ENCODE data around the gene CLPTM1.
"Not testable (repeated sequence)": the region's sequence is repeated elsewhere in the genome, so short reads cannot be mapped to it uniquely, and the experiment has no call there.

CLPTM1 gene

GRCh38 chr19:44973982-44974735 lies 19.0 kb downstream of the CLPTM1 start:
- DNase-seq (ENCODE audit: low spot score), result no peak

DNA sequence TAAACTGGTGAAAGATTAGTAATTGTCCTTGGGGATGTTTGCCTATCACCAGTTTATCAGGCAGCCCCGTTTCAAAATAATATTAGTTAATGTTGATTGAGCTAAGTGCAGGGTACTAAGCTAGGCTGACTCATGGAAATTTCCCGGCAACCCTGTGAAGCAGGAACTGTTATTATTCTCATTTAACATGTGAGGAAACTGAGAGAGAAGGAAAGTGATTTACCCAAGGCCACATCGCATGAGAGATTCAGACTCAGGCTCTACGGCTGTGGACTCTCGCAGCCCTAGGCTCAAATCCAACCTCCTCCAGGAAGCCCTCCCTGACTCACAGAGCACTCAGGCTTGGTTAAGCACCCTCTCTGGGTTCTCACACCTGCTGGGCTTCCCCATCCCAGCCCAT lies 19.7 kb downstream of the CLPTM1 start:
- no peak for DNase-seq (ENCODE audit: low spot score)

- no peak for DNase-seq (ENCODE audit: low spot score)
These were observed 20.3 kb downstream of the CLPTM1 start for GRCh38 chr19:44975444-44975843.

- DNase-seq (ENCODE audit: low spot score), result no peak
These were observed 28.8 kb downstream of the CLPTM1 start for GRCh38 chr19:44984005-44984404.

GRCh38 chr19:44985445-44985844 lies 30.3 kb downstream of the CLPTM1 start:
- DNase-seq (ENCODE audit: low spot score), result no peak

- DNase-seq (ENCODE audit: low spot score), result no peak
These were observed 31.2 kb downstream of the CLPTM1 start for GRCh38 chr19:44986389-44986788.

DNA sequence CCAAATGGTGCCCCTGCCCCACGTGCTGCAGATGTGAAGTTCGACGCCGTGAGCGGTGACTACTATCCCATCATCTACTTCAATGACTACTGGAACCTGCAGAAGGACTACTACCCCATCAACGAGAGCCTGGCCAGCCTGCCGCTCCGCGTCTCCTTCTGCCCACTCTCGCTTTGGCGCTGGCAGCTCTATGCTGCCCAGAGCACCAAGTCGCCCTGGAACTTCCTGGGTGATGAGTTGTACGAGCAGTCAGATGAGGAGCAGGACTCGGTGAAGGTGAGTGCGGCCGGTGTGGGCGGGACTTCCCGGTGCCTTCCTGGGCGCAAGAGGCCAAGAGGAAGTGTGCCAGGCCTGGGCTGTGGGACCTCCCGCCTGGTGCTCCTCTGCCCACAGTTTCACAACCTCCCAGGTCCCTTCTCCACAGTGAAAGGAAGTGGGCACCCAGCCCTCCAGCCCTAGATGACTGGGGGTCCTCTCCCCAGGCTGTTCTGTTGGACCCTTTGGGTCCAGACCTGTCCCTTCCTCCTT lies 32.0 kb downstream of the CLPTM1 start:
- no peak for DNase-seq (ENCODE audit: low spot score)

DNA sequence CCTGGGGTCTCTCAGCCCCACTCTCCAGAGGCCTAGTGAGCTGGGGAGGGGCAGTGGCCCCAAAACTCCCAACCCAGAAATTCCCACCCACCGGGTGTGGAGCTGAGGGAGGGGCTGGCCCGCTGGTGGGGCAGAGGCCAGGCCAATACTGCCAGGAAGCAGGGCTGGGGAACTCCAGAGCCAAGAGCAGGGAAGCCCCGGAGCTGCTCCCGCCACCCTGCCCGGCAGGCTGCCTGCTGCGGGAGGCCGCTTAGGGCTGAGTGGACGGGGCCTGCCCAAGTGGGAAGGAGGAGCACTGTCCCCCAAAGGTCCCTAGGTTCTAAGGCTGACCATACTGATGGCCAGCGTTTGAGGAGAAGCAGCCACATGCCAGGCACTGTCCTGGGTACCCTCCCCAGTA lies 33.1 kb downstream of the CLPTM1 start:
- DNase-seq (ENCODE audit: low spot score), result no peak

DNA sequence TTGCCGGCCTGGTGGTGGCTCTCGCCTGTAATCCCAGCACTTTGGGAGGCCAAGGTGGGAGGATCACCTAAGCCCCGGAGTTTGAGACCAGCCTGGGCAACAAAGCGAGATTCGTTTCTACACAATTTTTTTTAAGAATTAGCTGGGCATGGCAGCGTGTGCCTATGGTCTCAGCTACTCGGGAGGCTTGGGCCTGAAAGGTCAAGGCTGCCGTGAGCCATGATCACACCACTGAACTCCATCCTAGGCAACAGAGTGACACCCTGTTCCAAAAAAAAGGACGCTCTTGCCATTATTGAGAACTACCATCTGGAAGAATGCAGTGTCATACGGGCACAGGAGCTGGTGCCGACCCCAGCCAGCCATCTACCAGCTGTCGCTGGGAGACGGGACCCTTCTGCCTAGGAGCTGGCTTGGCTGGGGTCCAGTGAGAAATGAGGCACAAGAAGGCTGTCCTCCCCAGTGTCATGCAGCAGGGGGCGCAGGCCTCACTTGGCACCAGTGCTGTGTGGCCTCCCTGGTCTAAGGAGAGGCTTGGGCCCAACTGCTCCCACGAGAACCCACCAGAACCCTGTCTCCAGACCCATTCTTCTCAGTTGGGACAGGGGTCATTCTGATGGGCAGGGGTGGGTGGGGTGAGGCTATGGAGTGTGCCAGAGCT lies 33.8 kb downstream of the CLPTM1 start:
- DNase-seq (ENCODE audit: low spot score), result peak; percentile 37

- DNase-seq (ENCODE audit: low spot score), result no peak
These were observed 35.3 kb downstream of the CLPTM1 start for GRCh38 chr19:44990459-44990858.

- DNase-seq (ENCODE audit: low spot score), result no peak
These were observed 35.8 kb downstream of the CLPTM1 start for GRCh38 chr19:44990966-44991365.

DNA sequence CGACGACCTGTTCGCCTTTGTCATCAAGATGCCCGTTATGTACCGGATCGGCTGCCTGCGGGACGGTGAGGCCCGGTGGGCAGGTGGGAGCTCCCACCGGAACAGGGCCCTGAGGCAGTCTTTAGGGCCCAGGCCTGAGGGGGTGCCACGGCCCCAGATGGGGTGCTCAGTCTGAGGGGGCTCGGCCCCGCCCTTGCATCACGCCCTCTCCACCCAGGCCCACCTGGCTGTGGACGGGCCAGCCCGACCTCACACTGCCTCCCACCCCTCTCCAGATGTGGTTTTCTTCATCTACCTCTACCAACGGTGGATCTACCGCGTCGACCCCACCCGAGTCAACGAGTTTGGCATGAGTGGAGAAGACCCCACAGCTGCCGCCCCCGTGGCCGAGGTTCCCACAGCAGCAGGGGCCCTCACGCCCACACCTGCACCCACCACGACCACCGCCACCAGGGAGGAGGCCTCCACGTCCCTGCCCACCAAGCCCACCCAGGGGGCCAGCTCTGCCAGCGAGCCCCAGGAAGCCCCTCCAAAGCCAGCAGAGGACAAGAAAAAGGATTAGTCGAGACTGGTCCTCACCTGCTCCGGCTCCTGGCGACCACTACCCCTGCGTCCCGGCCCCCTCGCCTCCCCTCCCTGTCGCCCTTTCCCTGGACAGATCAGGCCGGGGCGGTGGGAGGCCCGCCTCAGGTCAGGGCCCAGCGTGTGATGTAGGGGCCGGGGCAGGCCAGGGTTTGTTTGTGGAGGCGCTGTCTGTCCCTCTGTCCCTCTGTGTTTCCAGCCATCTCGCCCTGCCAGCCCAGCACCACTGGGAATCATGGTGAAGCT lies 37.4 kb downstream of the CLPTM1 start:
- no peak for DNase-seq (ENCODE audit: low spot score)

DNA sequence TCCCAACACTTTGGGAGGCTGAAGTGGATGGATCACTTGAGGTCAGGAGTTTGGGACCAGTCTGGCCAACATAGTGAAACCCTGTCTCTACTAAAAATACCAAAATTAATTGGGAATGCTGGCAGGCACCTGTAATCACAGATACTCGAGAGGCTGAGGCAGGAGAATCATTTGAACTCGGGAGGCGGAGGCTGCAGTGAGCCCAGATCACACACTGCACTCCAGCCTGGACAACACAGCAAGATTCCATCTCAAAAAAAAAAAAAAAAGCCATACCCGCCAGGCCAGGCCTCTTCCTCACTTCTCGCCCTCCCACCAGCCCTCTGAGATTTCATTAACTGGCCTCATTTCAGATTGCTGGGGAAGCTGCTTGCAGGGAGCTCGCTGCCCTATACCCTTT lies 38.3 kb downstream of the CLPTM1 start:
- DNase-seq (ENCODE audit: low spot score), result no peak

DNA sequence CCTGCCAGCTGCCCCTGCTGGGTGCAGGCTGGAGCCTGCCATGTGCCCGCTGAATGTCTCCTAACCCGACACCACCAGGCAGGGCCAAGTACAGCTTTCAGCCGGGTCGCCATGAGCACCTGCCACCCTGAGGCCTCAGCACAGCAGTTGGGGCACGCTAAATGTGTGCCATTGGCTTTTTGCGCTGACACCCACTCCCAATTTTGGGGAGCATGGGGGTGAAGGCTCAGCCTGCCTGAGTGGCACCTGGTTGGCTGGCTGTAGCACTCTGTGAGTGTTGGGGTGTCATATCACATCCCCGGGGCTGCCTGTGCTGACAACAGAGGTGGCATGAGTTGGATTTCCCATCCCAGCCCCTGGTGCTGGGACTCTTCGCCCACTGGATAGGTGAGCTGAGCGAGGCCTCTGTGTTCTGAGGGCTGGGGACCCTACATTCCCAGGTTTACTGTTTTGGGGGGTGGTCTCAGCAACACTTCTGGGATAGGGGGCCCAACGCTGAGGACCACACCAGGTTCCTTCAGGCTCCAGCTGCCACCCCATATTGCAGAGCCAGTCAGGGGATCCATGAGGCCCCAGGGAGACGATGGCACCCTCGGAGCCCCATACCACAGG lies 38.9 kb downstream of the CLPTM1 start:
- no peak for DNase-seq (ENCODE audit: low spot score)

DNA sequence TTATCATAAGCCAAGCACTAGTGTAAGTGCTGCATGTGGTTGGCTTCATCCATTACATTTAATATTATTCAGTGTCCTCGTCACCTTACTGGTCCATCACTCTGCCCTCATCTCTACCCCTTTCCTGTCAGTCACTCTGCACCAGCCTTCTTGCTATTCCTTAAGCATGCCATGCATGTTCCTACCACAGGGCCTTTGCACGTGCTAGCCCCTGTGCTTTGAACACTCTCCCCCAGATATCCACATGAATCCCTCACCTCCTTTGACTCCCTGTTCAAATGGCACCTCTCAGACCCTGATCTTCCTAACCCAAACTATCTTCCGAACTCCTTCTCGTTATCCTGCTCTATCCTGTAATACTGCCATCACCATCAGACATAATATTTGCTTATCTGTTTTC lies 42.8 kb downstream of the CLPTM1 start:
- no peak for DNase-seq (ENCODE audit: low spot score)

DNA sequence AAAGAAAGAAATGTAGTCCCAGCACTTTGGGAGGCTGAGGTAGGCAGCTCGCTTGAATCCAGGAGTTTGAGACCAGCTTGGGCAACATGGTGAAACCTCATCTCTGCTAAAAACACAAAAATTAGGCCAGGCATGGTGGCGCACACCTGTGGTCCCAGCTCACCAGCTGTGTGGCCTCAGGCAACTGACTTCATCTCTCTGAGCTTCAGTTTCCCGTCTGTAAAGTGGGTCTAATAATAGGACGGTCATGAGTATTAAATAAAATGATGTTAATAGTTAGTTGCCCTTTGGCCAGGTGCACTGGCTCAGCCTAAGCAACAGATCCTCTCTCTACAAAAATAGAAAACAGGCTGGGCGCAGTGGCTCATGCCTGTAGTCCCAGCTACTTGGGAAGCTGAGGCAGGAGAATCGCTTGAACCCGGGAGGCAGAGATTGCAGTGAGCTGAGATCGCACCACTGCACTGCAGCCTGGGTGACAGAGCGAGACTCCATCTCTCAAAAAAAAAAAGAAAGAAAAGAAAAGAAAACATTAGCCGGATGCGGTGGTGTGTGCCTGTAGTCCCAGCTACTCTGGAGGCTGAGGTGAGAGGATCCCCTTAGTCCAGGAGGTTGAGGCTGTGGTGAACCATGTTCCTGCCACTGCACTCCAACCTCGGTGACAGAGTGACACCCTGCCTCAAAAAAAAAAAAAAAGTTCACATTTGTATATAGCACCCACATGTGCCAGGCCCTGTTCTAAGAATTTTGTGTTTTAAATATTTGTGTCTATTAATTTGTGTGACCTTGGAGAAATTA lies 44.1 kb downstream of the CLPTM1 start:
- DNase-seq (ENCODE audit: low spot score), result not testable (repeated sequence)

DNA sequence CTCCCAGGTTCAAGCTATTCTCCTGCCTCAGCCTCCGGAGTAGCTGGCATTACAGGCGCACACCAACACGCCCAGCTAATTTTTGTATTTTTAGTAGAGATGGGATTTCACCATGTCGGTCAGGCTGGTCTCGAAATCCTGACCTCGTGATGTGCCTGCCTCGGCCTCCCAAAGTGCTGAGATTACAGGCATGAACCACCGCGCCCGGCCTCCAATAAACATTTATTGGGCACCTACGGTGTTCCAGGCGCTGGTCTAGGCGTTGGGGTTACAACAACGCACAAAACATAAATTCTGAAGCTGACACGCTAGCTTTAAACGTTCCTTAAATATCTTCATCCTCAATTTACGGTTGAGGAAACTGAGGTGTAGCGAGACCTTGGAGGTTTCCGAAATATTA lies 45.5 kb downstream of the CLPTM1 start:
- not testable (repeated sequence) for DNase-seq (ENCODE audit: low spot score)

GRCh38 chr19:45001087-45001739 lies 46.0 kb downstream of the CLPTM1 start, which contains the start of gene RELB:
RELB (plus strand) TSS chr19:45001464; CDS start chr19:45001580, 116 bp downstream.
- DNase-seq (ENCODE audit: low spot score), result peak; percentile 76

- no peak for DNase-seq (ENCODE audit: low spot score)
These were observed 48.3 kb downstream of the CLPTM1 start for GRCh38 chr19:45003485-45003884.

GRCh38 chr19:45005787-45006186 lies 50.6 kb downstream of the CLPTM1 start:
- no peak for DNase-seq (ENCODE audit: low spot score)
